HG02981 (cell line): ENCODE data around the gene PRDM1.
A peak's percentile ranks its signal among the peaks of the same experiment; 100 is the strongest.

ENCODE experiments used
- ATAC-seq: cut with Tn5 transposase; IDR thresholded peaks from one replicate; pipeline ENCODE4 v1.9.1; 2021; ENCODE audit warnings: mild to moderate bottlenecking, moderate library complexity; ENCODE audit not compliant: unreplicated experiment

PRDM1 gene

GRCh38 chr6:106069478-106069877, 16.7 kb upstream of the PRDM1 start:
- no peak for ATAC-seq

- ATAC-seq, result no peak
Measured at GRCh38 chr6:106070636-106071035, 15.5 kb upstream of the PRDM1 start.

DNA sequence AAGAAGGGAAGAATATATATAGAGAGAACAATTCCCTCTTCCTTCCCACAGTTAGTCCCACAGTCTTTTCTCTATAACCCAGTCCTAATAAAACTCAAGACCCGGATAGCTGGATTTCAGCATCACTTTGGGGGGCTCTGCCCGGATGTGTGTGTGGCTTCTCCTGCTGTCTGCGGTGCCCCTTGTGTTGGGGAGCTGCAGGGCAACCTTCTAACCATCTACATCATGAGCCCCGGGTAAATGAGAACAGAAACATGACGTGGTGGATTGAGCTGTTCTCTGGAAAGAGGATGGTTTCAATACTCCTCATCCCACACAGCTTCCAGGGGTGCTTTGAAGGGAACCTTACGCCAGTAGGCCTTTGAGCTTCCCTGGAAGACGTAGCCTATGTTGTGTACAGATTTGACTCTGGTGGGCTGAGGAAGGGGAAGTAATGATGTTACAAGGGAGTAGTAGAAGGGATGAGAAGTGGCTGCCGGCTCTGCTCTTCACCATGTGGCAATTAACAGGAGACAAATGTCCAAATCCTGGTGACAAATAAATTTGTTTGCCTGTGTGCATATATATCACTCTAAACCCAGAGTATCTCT, 13.5 kb upstream of the PRDM1 start:
- no peak for ATAC-seq

- no peak for ATAC-seq
Measured at GRCh38 chr6:106074146-106074545, 12.0 kb upstream of the PRDM1 start.

DNA sequence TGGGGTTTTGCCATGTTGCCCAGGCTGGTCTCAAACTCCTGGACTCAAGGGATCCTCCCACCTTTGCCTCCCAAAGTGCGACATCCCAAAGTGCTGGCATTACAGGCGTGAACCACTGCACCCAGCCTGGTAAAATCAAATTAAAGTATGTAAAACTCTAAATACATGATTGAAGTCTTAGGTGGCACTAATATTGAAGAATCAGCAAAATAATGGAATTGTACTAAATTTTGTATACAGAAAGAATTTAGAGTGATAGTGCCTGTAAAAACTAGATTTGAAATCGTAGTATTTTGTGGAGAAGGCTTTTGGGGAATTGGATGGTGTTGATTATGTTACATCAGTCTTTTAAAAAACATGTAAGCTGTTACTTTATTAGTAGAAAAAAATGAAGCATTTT, 10.0 kb upstream of the PRDM1 start:
- no peak for ATAC-seq

DNA sequence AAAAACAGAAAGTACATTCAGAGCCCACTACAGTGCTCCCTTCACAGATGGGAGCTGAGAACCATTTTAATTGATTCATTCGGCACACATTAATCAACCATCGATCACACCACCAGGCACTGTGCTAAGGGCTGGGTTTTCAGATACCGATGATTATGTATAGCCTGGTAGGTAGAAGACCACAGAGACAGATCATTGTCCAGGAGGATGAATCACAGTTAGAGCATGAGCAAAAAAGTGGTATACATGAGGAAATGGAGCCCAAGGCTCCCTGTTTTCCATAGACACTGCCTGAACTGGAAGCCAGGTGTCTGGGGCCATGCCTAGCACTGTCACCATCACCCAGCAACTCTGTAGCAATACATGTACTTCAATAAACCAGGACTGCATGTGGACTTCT, 9.0 kb upstream of the PRDM1 start:
- no peak for ATAC-seq

GRCh38 chr6:106077881-106078280, 8.3 kb upstream of the PRDM1 start:
- ATAC-seq, result no peak

DNA sequence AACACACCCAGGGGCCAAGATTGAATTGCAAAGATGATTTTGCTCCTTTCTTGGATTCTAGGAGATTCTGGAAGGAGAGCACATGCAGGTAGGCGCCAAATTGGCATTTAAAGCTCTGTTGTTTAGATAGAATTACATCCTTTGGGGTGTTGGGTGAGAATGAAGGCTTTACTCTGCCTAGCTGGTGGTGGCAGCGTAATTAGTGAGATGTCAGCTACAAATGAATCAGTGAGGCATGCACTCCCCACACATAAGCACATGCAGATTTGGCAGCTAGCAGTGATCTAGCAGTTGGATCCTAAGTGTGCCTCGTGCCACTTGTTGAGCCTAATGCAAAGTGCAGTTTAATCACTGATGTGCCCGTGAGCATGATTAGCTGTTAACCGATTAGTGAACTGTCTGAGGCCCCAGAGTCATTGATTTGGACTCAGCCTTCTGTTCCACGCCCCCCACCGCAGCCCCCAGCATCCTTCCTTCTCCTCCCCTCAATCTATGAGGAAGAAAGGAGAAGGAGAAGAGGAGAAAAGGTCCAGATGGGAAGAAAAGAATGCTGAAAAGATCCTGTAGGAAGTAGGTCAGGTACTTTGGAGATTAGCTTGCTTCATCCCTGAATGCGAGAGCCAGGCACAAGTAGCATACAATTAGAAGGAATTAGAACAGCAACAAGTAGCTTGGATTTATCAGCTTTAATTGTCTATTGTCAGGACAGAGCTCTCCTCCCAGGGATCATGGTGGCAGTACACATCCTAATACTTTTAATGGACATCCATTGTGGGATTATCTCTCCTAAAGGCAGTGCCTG, 6.0 kb upstream of the PRDM1 start:
- ATAC-seq, result no peak

DNA sequence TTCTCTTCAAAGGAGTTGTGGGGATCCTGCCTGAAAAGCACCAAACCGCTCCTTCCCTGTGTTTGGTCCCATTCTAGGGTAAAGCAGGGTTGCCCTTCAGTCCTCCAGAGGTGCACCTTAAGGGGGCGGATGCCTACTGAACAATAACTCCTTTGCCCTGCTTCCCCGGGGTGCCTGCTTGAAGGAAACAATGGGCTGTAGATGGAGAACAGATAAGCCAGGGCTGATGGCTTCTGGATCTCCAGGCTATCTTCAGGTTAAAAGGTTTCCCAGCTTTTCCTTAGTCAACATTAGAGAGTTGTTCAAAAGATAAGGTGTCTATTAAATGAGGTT, 5.4 kb upstream of the PRDM1 start:
- no peak for ATAC-seq

DNA sequence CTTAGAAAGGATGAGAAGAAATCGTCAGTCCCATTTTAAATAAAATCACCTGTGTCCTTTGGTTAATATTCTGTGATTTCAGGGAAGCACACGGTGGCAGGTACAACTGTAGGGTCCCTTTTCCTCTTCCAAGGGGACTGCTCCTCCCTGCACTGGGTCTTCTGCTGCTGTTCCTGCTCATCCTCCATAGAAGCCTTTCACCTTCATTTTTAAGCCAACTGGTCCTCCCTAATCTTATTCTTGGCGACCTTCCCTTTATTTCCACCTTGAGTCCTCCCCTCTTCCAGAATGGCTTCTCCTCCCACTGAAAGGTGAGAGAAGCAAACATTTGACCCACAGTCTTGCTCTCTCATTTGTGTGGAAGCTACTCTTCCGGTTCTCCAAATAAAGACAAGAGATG, 4.4 kb upstream of the PRDM1 start:
- no peak for ATAC-seq

- no peak for ATAC-seq
Measured at GRCh38 chr6:106082735-106083398, 3.3 kb upstream of the PRDM1 start.

- no peak for ATAC-seq
Measured at GRCh38 chr6:106083618-106084017, 2.5 kb upstream of the PRDM1 start.

DNA sequence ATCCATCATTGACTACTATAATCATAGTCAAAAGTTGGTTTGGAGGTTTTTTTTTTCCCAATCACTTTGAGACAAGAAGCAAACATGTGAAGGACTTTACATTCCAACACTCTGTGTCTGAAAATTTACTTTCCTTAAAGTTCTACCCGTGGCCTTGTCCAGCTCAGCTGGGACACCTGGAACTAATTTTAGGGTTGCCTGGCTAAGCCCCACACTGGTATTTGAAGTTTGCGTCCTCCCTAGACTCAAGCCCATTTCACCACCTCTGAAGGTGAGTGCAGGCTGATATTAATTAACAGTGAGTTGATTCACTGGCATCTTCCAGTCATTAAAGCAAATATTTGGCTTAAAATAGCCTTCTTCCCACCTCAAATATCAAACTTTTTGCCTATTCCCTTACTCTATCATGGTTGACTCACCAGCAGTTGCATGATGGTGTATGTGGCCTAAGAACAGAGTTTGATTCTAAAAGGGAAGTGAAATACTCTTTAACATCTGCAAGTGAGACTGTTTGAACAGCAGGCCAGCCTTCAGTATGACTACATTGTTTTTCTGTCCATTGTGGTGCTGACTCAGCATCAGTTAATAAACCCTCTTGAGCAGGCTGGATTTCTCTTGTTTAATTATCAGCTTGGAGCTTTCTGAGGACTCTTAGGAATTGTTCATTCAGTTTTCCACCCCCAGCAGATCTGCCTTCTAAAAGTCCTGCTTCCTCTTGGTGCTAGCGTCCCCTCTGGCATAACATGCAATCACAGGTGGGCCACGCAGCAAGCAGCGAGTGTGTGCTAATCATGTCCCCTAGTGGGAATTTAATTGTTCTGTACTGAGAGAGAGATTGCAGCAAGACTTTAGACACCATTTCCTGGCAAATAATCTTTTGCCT, 1.8 kb upstream of the PRDM1 start:
- ATAC-seq, result peak; percentile 73

DNA sequence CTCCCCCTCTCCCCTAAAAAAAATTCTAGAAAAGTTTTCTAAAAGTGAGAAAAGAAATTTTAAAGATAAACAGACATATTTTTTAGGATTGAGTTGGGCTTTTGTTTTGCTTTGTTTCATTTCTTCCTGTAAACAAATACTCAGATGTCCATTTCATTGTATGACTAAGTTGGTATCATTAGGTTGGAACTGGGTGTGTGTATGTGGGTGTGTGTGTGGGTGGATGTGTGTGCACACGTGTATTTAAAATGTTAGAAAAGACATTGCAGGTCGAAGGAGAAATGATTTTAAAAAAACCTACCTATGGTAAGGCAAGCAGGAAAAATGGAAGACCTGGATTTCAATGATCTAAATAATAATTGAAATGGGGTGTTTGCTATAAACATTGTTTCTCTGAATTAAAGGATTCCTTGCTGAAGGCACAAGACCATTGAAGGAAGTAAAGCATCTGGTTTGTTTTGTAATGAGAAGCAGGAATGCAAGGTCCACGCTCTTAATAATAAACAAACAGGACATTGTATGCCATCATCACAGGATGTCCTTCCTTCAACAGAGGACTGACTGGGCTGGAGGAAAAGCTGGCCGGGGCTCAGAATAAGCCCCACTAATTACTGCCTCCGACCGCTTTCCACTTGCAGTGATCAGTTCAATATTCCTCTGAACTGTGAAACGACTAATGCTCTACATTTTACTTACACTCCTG, 996 bp upstream of the PRDM1 start:
- ATAC-seq, result no peak

DNA sequence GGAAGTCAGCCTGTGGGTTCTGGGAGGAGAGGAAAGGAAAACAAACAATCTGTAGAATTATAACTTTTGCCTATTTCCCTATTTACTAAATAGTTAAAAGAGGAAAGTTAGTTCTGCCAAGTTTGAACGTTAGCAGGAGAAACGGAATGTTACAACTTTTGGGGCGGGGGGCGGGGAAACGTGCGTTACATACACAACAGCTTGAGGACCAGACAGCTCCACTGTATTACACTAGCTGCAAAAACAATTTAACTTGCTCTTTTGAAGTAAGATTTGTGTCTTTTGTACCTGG, 498 bp upstream of the PRDM1 start:
- ATAC-seq, result no peak

DNA sequence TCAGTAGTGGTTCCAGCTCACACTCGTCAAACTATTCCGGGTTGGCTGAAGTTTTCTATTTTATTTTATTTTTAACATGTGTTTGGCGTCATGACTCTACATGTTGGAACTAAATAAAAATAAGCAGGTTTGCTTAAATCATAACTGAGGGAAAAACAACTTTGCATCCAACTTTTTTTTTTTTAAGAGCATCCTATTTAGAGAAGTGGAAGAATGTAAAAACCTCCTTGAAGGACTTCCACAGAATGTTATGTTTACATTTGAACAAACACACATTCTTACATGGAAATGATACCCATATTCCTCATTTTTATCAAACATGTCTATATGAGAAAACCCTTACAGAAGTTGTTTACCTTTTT, 659 bp downstream of the PRDM1 start:
- no peak for ATAC-seq

GRCh38 chr6:106087548-106088325, 1.6 kb downstream of the PRDM1 start:
- no peak for ATAC-seq

GRCh38 chr6:106090001-106090400, 3.9 kb downstream of the PRDM1 start:
- ATAC-seq, result no peak

DNA sequence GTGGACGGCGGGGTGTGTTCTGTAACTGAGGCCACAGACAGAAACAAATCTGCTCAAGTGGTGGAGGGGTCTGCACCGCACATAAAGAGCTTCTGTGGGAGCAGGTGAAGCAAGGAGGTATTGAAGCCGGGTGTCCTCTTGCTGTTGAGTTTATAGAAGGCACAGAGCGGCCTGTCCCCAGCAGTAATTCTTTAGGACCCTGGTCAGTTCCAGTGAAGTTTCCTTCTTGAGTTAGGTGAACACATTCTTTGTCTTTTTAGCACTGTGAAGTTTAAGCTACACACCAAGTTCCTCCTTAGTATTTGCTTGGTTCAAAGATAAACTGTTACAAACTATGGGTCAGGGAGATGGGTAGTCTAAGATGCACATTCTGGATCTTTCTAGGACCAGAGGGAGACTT, 6.1 kb downstream of the PRDM1 start:
- no peak for ATAC-seq

GRCh38 chr6:106094261-106094963, 8.3 kb downstream of the PRDM1 start:
- no peak for ATAC-seq
